HG02885 (cell line): Measurements from ENCODE around the gene TNRC6B.
A peak's percentile ranks its signal among the peaks of the same experiment; 100 is the strongest.
"Not testable (repeated sequence)": the region's sequence is repeated elsewhere in the genome, so short reads cannot be mapped to it uniquely, and the experiment has no call there.

Experiments used
- ATAC-seq: cut with Tn5 transposase; IDR thresholded peaks from one replicate; pipeline ENCODE4 v1.9.1; 2021; ENCODE audit warnings: mild to moderate bottlenecking; ENCODE audit not compliant: unreplicated experiment, poor library complexity

The TNRC6B gene

GRCh38 chr22:40180403-40180802 is 2.7 kb downstream of the TNRC6B start:
- ATAC-seq, result no peak

- no peak for ATAC-seq
These were observed 3.6 kb downstream of the TNRC6B start for GRCh38 chr22:40181323-40181722.

GRCh38 chr22:40182231-40182835 is 4.6 kb downstream of the TNRC6B start:
- no peak for ATAC-seq

GRCh38 chr22:40183029-40183581 is 5.4 kb downstream of the TNRC6B start:
- no peak for ATAC-seq

GRCh38 chr22:40183603-40184002 is 5.9 kb downstream of the TNRC6B start:
- ATAC-seq, result not testable (repeated sequence)

GRCh38 chr22:40187389-40187788 is 9.7 kb downstream of the TNRC6B start:
- no peak for ATAC-seq

- ATAC-seq, result no peak
These were observed 12.3 kb downstream of the TNRC6B start for GRCh38 chr22:40189997-40190396.

- no peak for ATAC-seq
These were observed 12.8 kb downstream of the TNRC6B start for GRCh38 chr22:40190501-40190900.

- ATAC-seq, result no peak
These were observed 16.0 kb downstream of the TNRC6B start for GRCh38 chr22:40193429-40194421.

- no peak for ATAC-seq
These were observed 16.9 kb downstream of the TNRC6B start for GRCh38 chr22:40194656-40195055.

- no peak for ATAC-seq
These were observed 19.1 kb downstream of the TNRC6B start for GRCh38 chr22:40196628-40197360.

GRCh38 chr22:40197421-40197820 is 19.7 kb downstream of the TNRC6B start:
- not testable (repeated sequence) for ATAC-seq

GRCh38 chr22:40198733-40199132 is 21.0 kb downstream of the TNRC6B start:
- no peak for ATAC-seq

GRCh38 chr22:40199223-40199622 is 21.5 kb downstream of the TNRC6B start:
- ATAC-seq, result no peak

GRCh38 chr22:40199852-40200251 is 22.1 kb downstream of the TNRC6B start:
- ATAC-seq, result no peak

GRCh38 chr22:40200795-40201530 is 23.2 kb downstream of the TNRC6B start:
- ATAC-seq, result no peak

GRCh38 chr22:40202225-40202944 is 24.7 kb downstream of the TNRC6B start:
- no peak for ATAC-seq

- peak; percentile 51 for ATAC-seq
These were observed 25.8 kb downstream of the TNRC6B start for GRCh38 chr22:40203572-40203971.
